NCI-H748 (cell line): Measurements from ENCODE around the gene POLN.

Source experiments
- DNase-seq: peaks from one replicate; lab custom pipeline; 2025; ENCODE audit not compliant: unreplicated experiment; lab: John Stamatoyannopoulos, UW

Gene POLN

DNA sequence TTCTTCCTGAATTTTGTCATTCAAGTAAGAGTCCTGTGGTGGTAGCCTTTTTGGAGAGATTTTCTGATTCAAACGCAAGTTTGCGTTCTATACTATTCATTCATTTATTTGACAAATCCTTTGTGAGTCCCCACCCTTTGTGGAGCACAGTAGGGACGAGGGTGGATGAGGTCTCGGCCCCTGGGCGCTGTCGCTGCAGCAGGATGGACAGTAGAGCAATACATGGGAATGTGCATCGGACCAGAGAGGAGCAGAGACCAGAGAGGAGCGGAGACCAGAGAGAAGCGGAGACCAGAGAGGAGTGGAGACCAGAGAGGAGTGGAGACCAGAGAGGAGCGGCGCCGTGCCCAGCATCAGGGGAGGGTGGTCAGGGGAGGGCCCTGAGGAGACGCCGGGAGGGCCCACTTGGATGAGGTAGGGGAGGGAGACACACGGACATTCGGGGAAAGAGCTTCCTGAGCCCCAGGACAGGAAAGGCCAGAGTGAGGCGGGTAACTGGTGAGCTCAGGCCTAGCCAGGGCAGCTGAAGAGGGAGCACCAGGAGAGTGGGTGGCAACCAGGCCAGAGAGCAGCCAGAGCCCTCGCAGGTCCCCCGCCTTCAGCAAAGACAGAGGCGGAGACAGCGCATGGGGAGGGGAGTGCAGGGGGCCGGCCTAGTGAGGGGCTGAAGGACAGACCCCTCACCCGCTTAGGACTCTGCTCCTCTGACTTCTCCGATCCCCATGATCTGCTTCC lies 115.4 kb downstream of the POLN start:
- no peak for DNase-seq

DNA sequence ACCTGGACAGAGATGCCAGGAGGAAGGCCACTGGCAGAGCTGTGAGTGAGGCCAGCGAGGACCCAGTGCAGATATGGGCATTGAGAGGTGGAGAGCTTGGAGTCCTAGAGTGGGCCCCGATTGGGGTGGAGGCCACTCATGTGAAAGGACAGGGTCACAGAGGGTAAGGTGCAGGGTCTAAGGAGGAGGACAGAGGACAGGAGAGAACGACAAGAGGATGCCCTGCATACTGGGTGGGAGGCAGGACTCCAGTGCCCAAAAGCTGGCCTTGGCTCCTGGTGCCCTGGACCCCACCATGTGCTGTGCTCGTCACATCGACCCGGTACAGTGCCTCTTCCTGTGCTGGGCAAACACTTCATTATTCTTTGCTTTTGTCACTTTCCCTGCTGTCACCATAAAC lies 116.1 kb downstream of the POLN start:
- no peak for DNase-seq

DNA sequence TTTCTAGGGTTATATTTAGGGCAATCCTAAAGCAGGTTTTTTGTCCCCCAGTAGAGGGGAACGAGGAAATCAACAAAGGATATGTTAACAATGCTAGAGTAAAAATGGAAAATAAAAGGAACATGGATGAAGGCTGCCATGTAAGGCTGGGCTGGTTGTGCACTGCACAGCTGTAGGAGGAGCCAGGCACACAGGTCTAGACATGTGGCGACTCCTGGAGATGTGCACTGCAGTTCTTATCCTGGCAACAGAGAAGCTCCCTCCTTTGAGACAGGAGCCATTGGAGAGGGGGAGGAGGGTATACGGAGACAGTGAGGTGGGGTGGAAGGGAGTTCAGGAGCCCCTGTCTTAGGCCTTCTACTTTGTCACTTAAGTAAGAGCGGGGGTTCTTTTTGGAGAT lies 116.9 kb downstream of the POLN start:
- DNase-seq: no peak

DNA sequence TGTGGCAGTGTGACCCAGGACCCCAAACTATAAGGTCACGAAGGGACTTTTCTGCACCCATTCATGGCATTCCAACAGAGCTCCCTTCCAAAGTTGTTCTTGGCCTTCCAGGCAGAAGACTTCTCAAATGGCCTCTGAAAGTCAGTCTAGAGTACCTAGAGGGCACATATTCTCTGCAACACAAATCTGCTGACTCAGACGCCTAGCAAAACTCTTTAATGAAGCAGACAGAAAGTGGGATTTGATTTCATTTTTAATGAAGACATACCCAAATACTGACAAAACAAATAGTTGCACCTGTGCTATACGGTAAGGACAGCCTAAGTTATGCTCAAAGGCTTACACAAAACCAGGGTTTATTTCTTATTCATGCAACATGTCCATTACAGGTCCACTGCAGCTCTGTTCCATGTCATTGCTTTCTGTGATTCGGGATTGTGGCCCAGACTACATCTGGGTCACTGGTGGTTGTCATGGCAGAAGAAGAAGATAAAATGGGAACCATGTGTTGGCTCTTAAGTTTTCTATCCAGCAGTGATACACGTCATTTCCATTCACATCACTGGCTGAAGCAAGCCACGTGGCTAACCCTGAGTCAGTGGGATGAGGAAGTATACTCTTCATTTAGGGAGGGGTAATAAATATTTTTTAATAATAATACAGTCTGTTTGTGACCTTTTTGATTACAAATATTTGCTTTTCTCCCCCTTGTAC lies 125.1 kb downstream of the POLN start:
- no peak for DNase-seq

DNA sequence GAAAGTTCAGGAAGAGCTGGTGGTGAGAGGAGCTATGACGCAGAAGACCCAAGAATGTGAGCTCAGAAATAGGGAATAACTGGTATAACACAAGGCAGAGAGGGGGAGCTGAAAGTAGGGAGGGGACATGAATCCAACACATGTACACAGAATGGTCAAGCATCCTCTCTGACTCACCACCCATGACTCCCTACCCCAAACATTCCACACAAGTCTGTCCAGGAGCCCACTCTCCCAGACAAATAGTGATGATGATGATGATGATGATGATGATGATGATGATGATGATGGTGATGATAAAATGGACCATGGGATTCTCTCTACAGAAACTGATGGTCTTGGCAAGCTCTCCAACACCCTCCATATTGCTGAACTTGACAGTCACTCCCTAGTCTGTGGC lies 136.4 kb downstream of the POLN start:
- DNase-seq: no peak

DNA sequence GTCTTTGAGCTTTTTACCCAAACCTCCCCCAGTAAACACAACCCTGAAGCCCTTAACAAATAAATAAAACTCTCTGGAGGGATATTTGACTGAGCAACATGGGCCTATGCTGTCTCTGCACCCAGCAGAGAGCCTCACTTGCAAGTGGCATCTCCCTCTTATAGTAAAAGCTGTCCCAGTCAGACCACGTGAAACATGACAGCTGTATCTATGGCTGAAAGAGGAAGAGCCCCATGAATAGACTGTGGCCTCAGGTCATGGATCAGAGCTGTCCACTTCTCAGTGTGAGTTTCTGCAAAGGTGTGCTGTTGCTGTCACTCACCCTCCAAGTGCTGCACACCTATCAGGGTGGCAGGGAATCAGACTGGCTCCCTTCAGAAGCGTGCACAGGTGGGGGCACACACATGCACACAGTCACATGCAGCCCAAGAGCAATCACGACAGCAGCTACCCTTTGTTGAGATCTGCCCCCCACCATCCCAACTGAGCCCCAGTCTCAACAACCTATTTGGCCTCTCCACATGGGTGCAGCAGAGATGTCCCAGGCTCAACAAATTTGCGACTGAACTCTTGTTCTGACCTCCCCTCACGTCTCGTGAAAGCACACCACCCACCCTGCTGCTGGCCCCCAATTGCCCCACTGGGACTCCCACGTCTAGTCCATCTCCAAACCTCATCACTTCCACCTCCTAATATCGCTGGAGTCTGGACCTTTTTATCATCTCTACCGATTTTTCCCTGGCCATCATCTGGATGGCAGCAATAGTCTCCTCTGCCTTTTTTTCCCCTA lies 137.2 kb downstream of the POLN start:
- no peak for DNase-seq

DNA sequence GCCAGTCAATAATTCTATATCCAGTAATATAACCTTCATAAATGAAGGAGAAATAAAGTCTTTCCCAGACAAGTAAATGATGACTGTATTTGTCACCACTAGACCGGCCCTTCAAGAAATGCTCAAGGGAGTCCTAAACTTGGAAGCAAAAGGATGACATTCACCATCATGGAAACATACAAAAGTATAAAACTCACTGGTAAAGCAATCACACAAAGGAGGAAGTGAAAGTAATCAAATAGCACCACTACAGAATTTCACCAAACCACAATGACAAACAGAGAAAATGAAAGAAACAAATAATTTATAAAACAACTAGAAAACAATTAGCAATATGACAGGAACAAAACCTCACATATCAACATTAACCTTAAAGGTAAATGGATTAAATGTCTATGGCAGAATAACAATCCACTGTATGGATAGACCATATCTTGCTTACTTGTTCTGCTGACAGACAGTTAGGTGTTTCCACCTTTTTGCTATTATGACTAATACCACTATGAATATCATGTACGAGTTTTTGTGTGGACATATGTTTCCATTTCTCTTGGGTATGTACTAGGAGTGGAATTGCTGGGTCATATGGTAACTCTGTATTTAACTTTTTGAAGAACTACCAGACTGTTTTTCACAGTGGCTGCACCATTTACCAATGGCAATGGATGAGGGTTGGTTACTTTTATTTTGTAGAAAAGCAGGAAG lies 137.9 kb downstream of the POLN start:
- DNase-seq: no peak

DNA sequence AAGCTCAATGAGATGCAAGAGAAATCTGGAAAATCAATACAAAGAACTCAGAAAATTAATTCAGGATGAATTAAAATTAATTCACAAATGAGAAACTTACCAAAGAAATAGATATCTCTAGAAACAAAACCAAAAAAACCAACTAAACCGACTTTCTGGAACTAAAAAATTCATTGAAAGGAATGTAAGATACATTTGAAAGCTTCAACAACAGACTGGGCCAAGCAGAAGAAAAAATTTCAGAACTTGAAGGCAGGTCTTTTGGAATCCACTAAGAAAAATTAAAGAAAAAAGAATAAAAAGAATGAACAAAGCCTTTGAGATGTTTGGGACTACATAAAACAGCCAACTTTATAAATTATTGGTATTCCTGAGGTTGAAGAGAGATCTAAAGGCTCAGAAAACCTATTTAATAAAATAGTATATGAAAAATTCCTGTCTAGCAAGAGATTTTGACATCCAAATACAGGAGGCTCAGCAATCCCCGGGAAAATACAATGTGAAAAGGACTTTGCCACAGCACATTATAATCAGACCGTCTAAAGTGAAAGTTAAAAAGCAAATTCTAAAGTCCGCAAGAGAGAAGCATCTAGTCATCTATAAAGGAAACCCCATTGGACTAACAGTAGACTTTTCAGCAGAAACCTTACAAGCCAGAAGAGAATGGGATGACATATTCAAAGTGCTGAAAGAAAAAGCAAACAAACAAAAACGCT lies 138.6 kb downstream of the POLN start:
- DNase-seq: no peak

DNA sequence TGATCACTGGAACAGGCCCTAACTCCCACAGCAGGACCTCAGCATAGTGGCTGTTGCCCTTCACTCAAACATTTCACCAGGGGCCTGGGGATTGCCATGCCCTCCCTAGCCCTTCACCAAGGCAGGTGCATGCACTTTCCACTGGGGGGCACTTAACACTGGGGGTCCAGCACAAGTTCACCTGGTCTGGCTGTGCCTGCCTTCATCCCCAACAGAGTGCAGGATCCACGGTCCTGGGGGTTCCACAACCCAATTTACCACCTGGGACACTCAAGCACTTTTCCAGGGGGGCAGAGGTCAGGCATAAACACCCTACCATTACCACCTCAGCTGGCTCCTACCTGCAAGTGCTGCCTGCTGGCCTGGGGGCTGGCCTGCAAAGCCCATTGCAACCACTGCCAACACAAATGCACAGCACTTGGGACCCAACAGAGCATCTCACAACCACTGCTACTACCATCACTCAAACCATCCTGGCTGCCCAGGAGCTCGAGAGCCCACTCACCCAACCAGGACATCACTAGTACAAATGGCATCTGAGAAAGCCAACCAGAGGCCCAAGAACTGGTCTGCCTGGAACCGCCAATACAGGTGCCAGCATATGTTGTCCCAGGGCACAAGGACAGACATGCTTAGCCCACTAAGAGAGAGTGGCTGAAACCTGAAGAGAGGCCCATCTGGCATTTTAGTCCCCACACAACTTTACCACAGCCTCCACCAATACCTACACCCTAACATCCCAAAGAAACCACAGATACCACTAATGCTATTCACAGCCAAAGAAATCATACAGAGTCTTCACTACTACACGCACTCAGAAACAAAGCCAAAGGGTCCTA lies 139.7 kb downstream of the POLN start:
- no peak for DNase-seq

DNA sequence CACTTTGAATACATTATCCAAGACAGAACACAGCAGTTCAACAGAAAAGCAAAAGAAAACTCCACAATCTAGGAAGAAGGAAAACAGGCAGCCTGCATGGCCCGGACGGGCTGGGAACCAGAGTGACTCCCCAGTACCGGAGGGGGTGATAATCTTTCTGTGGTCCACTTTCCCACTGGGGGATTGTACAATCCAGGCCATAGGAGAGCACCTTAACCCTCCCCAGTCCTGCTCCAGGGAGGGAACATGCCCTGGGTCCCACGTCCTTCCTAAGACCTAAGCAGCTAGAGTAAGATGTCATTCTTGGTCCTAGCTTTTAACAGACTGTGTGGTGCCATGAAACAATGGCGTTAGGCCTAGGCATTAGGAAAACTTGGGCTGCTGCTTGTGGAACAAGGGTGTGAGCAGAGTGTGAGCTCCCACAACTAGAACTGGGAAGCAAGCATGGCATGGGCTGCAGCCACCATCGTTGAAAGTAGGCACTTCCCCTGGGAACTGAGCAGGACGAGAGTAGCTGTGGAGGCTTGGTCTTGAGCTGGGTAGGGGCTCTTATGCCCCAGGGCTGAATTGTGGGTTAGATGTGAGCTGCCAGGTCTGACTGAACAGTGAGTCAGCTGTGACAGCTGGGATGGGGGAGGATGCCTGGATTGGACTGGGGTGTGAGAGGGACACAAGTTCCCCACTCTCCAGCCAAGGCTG lies 140.4 kb downstream of the POLN start:
- DNase-seq: no peak

DNA sequence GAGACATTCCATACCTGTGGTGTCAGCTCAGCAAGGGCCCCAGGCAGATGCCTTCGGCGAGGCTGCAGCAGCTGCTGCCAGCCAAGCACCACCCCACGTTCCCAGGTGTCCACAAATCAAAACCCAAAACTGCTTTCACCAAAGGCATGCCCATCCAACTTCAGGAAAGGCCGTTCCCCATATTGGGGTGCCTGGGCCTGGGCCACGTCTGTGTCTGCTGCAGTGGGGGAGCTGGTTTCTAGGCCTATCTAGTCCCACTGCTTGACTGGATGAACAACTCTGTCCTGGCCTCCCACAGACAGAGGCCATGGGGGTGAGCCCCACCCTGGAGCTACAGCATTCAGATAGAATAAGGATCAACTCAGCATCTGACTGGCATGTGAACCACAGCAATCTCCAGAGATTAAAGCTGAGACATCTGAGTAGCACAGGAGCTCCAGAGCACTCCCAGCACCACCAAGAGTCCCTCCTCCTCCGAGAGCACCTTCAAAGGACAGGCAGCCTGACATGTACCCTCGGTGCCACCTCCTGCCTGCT lies 145.8 kb downstream of the POLN start:
- DNase-seq: no peak

DNA sequence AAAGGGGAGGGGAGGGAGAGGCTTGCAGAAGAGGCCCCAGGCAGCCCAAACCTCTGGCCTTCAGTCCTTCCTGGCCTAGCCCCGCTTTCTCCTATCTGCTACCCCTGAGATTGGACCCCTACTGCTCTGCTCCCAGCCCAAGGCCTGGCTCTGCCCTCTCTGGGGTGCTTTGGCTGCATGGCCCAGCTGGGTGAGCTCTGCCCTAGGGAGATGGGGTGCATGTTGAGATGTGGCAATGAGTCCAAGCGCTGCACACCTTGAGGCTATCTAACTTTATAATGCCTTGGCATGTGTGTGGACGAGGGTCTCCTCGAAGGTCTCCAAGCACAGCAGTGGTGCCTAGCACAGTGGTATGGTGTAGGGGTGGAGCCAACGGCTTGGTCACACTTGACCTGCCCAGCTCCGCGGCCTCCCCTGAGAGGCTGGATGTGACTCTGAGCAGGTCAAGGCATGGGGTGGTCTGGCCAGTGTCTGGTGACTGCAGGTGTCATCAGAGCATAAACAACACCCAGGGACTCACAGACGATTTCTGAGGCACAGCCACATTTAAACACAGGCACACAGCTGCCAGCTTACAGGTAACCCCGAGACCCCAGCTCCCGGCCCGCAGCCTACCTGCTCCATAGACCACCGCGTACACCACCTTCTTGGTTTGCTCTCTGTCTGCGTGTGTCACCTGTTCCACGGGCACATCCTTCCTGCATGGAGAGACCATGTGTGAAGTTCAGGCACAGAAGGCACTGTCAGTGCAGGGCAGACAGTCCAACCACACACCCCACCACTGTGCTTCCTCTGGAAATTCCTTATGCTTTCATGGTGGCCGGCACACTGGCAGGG lies 146.5 kb downstream of the POLN start:
- no peak for DNase-seq

DNA sequence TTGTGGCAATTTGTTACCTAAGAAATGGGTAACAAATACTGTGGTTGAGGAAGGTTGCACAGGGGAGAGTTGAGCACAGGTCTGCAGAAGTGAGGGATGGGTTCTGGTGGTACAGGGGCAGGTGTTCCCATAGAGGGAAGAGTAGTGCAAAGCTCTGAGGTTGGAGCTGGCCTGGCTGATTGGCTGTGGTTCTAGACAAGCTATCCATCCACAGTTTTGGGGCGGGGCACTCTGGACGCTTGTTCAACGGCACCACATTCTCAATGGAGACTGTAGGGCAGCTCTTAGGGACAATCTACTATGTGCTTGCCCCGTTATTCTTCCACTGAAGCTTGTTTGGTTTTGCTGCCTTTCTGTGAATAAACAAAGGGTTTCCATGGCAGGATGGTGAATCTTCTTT lies 147.4 kb downstream of the POLN start:
- no peak for DNase-seq

DNA sequence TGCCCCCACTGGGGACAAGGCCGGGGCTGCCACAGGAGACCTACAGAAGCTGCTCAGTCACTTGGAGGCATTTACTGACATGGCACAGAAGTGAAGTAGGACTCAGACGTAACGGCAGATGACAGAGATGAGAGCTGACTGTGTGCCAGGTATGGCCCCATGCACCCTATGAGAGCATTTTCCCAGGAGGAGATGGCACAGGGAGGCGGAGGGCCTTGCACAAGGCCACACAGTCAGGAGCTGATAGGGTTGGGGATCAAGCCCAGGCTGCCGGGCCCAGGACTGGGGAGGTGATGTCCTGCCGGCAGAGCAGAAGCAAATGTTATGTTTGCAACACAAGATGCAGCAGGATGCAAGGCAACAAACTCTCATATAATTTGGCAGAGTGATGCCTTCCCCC lies 148.7 kb downstream of the POLN start:
- no peak for DNase-seq

DNA sequence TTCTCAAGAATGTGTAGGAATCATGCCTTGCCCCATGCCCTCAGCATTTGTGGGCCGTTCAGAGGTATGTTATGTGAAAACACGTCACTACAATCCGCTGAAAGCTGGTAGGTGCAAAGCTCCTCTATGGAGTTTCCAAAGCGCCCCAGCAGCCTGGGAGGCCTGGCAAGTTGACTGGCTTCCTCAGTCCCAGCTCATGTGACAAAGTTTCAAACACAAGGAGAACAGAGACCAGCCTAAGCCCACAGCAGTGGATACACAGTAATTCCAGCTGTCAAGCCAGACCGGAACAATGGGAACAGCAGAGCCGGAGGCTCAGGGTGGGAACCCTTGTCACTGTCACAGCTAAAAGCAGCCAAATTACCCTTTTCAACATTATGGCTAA lies 149.3 kb downstream of the POLN start:
- no peak for DNase-seq

DNA sequence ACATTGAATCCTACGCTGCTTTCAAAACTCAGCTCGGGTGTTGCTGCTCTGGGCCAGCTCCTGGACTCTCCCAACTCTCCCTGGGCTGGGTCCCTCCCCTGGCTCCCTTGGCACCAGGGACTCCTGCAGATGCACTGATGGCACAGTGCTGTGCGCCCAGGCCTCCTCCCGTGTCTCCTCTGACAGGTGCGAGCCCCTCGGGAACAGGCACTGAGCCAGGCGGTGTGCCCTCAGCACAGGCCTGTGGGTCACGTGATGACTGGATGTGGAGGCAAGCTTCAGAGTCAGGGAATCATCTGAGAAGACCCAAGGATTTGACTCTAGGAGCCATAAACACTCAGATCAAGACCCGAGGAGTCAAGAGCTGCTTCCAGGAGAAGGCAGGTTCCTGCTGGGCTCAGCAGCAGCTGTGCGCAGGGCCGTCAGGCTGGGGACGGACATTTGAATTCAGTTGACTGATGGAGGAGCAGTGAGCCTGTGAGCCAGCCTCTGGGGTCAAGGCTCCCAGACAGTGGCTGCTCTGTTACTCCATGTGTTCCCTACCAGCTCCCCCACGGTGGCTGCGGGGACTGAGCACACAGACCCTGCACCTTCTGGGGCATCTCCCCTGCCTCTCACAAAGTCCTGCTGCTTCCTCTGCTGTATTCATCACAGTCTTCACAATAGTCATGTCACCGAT lies 149.8 kb downstream of the POLN start:
- DNase-seq: no peak

DNA sequence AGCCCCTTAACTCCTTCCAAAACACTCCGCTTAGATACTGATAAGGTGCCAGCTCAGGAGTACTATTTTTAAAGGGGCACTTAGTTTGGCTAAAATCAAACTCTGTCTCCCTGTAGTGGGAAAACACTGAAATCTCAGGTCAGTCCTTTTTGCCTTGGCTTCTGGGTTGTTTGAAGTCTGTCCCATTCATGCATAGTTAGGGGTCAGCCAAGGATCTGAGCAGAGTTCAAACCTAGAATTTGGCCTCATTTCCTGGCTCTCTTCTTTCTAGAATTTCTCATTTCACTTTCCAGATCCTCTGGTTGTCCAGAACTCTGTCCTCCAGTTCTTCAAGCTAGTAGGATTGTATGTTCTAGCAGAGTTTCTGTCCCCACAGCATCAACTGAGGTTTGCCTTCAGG lies 151.3 kb downstream of the POLN start:
- no peak for DNase-seq

DNA sequence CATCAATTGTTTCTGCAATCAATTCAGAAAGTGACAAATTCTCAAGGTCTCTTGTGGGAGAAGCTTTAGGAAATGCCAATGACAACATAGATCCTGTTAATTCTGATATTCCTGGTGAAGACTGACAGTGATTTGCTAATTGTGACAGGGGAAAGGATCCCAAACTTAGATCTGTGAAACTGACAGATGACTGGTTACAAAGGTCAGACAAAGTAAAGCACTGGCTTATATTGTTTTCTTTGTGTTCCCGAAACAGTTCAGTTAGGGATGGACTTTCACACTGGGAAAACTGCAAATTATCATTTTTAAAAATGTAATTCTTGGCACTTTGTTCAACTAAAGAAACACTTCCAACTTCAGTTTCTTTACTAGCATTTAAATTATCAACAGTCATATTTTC lies 152.7 kb downstream of the POLN start:
- no peak for DNase-seq
